Fibroblast of pulmonary artery (primary cell): ENCODE measurements around the gene SLC7A7.
"Not testable (repeated sequence)": the region's sequence is repeated elsewhere in the genome, so short reads cannot be mapped to it uniquely, and the experiment has no call there.

Experiments
- DNase-seq: peaks from one replicate; pipeline ENCODE4 v3.0.0-alpha.2; 2010; ENCODE audit warnings: low read depth
- H3K4me3 ChIP-seq: replicated peaks from 2 replicates; pipeline ENCODE4 v1.5.1; 2011; ENCODE audit warnings: low read depth, mild to moderate bottlenecking, control low read depth, low read length, moderate library complexity
- CTCF ChIP-seq: IDR thresholded peaks from 2 replicates; pipeline ENCODE4 v1.5.1; 2011; ENCODE audit warnings: mild to moderate bottlenecking, control low read depth, low read length, inconsistent platforms; ENCODE audit errors: missing control alignments

Gene SLC7A7

DNA sequence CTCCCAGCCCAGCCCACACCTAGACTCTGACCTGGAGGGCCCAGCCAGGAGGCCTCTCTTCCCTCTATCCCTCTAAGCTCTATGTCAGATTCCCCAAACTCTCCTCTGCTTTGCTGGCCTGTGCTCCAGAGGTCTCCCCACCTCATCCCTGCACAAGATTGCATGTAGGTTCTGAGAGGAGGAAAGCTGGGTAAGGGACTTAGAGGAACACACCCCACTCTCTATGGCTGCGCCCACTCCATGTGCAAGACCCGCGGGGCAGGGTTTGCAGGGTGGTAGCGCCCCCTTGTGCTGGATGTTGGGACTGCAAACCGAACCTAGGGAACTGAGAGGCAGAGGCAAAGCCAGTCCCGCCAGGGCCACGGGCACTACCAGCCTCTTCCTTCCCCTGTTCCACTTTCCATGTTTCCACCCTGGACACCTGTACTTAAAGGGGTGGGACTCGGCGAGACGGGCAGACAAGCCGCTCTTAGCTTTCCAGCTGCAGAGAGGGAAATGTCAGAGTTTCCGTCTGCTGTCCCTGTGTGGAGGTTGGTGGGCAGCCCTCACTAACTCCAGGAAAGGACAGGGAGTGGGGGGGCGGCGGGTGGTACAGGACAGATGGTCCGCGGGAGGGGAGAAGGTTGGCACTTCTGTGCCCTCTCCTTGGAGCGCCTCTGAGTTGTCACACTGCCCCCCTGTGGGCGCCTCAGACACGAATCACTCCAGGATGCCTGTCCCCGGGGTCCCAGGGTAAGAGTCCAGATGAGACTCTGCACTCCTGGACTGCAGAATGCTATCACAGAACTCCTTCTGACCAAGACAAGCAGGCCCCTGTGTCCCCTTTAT, 37.9 kb upstream of the SLC7A7 start:
- peak; percentile 90 for DNase-seq
- TF ChIP-seq CTCF, result peak; percentile 85
- H3K4me3 ChIP-seq, result peak overlapping the region; percentile 55

DNA sequence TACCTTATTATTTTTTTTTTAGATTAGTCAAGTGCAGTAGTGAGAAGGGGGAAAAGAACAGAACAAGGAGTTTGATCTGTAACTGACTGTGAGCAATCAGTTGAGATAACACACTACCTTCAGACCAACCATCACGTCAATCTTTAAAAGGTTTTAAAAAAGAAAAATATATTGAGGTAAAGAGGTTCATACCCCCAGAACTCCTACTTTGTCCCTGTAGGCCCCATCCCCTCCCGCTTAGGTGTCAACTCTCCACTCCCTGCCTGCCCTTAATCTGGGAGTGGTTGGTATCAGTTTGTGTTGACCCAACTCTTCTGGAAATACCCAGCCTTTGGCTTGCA, 37.3 kb upstream of the SLC7A7 start:
- no peak overlapping the region for H3K4me3 ChIP-seq
- TF ChIP-seq CTCF, result no peak
- no peak for DNase-seq

DNA sequence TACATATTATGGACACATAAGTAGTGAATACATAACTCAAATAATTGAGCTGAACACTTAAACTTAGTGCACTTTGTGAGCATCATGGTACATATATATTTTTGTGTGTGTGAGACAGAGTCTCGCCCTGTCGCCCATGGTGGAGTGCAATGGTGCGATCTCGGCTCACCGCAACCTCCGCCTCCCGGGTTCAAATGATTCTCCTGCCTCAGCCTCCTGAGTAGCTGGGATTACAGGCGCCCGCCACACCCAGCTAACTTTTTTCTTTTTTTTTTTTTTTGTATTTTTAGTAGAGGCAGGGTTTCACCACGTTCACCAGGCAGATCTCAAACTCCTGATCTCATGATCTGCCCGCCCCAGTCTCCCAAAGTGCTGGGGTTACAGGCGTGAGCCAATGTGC, 36.9 kb upstream of the SLC7A7 start:
- DNase-seq, H3K4me3 ChIP-seq: not testable (repeated sequence)

DNA sequence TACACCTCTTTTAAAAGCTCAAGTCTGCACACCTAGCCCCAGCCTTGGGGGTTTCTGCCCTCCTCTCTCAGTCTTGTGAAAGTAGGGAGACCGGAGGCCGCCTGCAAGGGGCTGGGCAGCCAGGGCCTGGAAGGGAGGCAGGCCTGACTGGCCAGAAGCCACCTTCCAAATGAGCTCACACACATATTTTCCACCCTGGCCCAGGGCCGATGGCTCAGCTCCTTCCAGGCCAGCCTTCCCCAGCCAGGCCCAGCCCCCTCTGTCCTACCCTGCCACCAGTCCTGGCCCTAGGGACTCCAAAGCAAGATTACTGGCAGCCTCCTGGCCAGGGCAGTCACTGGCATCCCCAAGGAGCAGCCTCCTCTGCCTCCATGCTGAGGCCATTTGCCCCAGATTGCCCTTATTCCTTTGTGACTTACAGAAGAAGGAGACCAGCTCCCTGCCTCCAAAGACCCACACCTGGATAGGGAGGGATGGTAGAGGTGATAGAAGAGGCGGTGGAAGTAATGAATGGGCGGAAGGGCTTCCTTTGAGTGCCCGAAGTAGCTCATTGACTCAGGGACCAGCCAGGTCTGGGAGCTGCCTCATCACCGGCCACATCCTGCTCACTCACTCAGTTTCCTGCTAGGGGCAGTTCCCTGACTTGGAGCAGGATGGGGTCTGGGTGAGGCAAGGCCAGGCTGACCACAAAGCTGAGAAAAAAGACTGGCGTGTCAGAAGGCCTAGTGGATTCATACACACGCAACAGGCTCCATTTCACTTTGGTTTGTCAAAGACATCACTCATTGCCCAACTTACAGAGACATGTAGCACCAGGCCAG, 35.9 kb upstream of the SLC7A7 start:
- no peak for TF ChIP-seq CTCF
- peak; percentile 95 for DNase-seq
- H3K4me3 ChIP-seq, result peak overlapping the region; percentile 19

GRCh38 chr14:22849212-22849819, 34.1 kb upstream of the SLC7A7 start:
- no peak for TF ChIP-seq CTCF
- H3K4me3 ChIP-seq, result no peak overlapping the region
- DNase-seq, result peak; percentile 75

- peak; percentile 96 for DNase-seq
- peak overlapping the region; percentile 27 for H3K4me3 ChIP-seq
These were observed 33.3 kb upstream of the SLC7A7 start for GRCh38 chr14:22848351-22849164.

More at GRCh38 chr14:22848351-22849164, 33.3 kb upstream of the SLC7A7 start:
- TF ChIP-seq CTCF, result no peak
